SK-N-SH treated with all-trans-retinoic acid at 6 μM for 48 hours (cell line): Measurements from ENCODE around the gene COL7A1.

Experiments used
- ATAC-seq: fragments of 200-7000 bp; cut with Tn5 transposase; 3 replicates; pipeline ENCODE4 v1.9.1; 2020; ENCODE audit warnings: mild to moderate bottlenecking, moderate library complexity
- ARNTL ChIP-seq: fragments of 450-650 bp; formaldehyde crosslinking; IDR thresholded peaks from 2 replicates; pipeline ENCODE4 v1.5.0; 2020; ENCODE audit warnings: low read depth, mild to moderate bottlenecking, moderate library complexity, borderline replicate concordance
- BACH2 ChIP-seq: fragments of 250-450 bp; sonication (Bioruptor Pico); IDR thresholded peaks from 2 replicates; pipeline ENCODE4 v1.9.0; 2021; ENCODE audit warnings: mild to moderate bottlenecking, borderline replicate concordance
- CSDC2 ChIP-seq: fragments of 250-450 bp; sonication (Bioruptor Pico); IDR thresholded peaks from 2 replicates; pipeline ENCODE4 v1.5.0; 2020; ENCODE audit warnings: mild to moderate bottlenecking, moderate library complexity
- GLIS3 ChIP-seq: fragments of 250-450 bp; sonication (Bioruptor Pico); IDR thresholded peaks from 2 replicates; pipeline ENCODE4 v1.5.0; 2020; ENCODE audit warnings: mild to moderate bottlenecking, moderate library complexity
- ISL1 ChIP-seq: fragments of 250-450 bp; sonication (Bioruptor Pico); IDR thresholded peaks from 2 replicates; pipeline ENCODE4 v2.1.2; 2022; ENCODE audit warnings: mild to moderate bottlenecking, moderate library complexity
- OSR1 ChIP-seq: fragments of 250-450 bp; sonication (Bioruptor Pico); IDR thresholded peaks from 2 replicates; pipeline ENCODE4 v1.8.0; 2022; ENCODE audit warnings: moderate library complexity, mild to moderate bottlenecking, inconsistent platforms
- PPARA ChIP-seq: fragments of 250-450 bp; sonication (Bioruptor Pico); IDR thresholded peaks from 2 replicates; pipeline ENCODE4 v1.5.0; 2020; ENCODE audit warnings: mild to moderate bottlenecking, borderline replicate concordance
- RARB ChIP-seq: fragments of 250-450 bp; sonication (Bioruptor Pico); IDR thresholded peaks from 2 replicates; pipeline ENCODE4 v1.8.0; 2021; ENCODE audit warnings: mild to moderate bottlenecking, moderate library complexity
- SNAI2 ChIP-seq: fragments of 250-450 bp; sonication (Bioruptor Pico); IDR thresholded peaks from 2 replicates; pipeline ENCODE4 v1.5.0; 2020; ENCODE audit warnings: mild to moderate bottlenecking, moderate library complexity
- TCF4 ChIP-seq: fragments of 250-450 bp; sonication (Bioruptor Pico); IDR thresholded peaks from 2 replicates; pipeline ENCODE4 v1.8.0; 2021; ENCODE audit warnings: mild to moderate bottlenecking, moderate library complexity, borderline replicate concordance
- TOX ChIP-seq: fragments of 250-450 bp; sonication (Bioruptor Pico); IDR thresholded peaks from 2 replicates; pipeline ENCODE4 v1.8.0; 2021; ENCODE audit warnings: mild to moderate bottlenecking, moderate library complexity, borderline replicate concordance
- ZC3H10 ChIP-seq: fragments of 250-450 bp; sonication (Bioruptor Pico); IDR thresholded peaks from 2 replicates; pipeline ENCODE4 v1.5.1; 2021; ENCODE audit warnings: mild to moderate bottlenecking, moderate library complexity
- ZFP30 ChIP-seq: fragments of 450-650 bp; formaldehyde crosslinking; IDR thresholded peaks from 2 replicates; pipeline ENCODE4 v1.5.0; 2022; ENCODE audit warnings: mild to moderate bottlenecking, moderate library complexity
- ZNF565 ChIP-seq: fragments of 450-650 bp; formaldehyde crosslinking; conservative IDR thresholded peaks from 2 replicates; pipeline ENCODE4 v1.5.0; 2020; ENCODE audit warnings: low read depth, mild to moderate bottlenecking, moderate library complexity
- ZNF8 ChIP-seq: fragments of 450-650 bp; formaldehyde crosslinking; IDR thresholded peaks from 2 replicates; pipeline ENCODE4 v1.5.0; 2020; ENCODE audit warnings: mild to moderate bottlenecking, moderate library complexity
- TF ChIP-seq, protein P1 (sequence below): fragments of 250-450 bp; sonication (Bioruptor Pico); IDR thresholded peaks from 2 replicates; pipeline ENCODE4 v1.8.0; 2020; ENCODE audit warnings: mild to moderate bottlenecking, moderate library complexity, borderline replicate concordance
- TF ChIP-seq, protein P2 (sequence below): fragments of 250-450 bp; sonication (Bioruptor Pico); IDR thresholded peaks from 2 replicates; pipeline ENCODE4 v1.8.0; 2021; ENCODE audit warnings: low read depth, mild to moderate bottlenecking, moderate library complexity, borderline replicate concordance
- TF ChIP-seq, protein P3 (sequence below): fragments of 250-450 bp; sonication (Bioruptor Pico); IDR thresholded peaks from 2 replicates; pipeline ENCODE4 v1.5.1; 2021; ENCODE audit warnings: mild to moderate bottlenecking, moderate library complexity
- TF ChIP-seq, protein P4 (sequence below): fragments of 250-450 bp; sonication (Bioruptor Pico); IDR thresholded peaks from 2 replicates; pipeline ENCODE4 v1.5.0; 2020; ENCODE audit warnings: mild to moderate bottlenecking, moderate library complexity
- TF ChIP-seq, protein P5 (sequence below): fragments of 250-450 bp; sonication (Bioruptor Pico); IDR thresholded peaks from 2 replicates; pipeline ENCODE4 v1.5.1; 2020; ENCODE audit warnings: low read depth, mild to moderate bottlenecking, moderate library complexity

COL7A1 gene

DNA sequence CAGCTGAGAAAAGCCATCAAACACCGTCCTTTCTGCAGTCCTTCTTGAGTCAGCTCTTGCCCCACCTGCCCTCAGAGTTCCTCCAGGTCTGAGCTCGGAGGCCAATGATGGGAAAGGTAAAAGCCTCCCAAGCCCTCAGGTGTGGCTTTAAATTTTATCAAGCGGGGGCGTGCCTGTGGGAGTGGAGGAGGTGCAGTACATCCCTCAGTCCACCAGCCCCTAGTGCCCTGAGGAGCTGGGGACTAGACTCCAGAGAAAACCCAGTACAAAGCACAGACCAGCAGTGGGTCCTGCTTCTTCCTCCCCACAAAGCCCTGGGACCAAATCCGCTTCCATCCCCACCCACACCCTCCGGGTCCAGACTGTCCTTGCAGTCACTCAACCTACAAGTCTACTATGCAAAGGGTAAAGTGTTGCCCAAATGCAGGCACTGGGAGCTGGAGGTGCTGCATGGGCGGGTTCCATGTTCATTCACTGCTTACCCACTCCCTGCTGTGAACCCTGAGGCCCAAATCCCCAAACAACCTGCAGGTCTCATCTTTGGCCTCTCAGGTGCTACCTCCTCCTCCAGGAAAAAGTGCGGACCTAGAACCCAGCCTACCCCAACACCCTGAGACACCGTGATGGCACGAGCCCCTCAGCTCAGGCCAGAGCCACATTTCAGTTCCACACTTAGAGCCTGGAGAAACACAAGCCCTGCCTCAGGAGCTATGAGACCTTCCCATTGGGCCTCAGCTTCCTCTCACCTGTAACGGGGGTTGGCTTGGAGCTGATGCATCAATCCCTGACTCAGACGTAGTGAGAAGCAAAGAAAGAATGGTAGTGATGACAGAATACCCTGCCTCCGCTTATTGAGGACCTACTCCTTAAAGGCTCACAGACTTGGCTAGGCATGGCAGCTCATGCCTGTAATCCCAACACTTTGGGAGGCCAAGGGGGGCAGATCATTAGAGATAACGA, 41.0 kb downstream of the COL7A1 start:
- no peak for TF ChIP-seq ZNF565 (CRISPR knock-in tag)
- TF ChIP-seq, protein P1, sequence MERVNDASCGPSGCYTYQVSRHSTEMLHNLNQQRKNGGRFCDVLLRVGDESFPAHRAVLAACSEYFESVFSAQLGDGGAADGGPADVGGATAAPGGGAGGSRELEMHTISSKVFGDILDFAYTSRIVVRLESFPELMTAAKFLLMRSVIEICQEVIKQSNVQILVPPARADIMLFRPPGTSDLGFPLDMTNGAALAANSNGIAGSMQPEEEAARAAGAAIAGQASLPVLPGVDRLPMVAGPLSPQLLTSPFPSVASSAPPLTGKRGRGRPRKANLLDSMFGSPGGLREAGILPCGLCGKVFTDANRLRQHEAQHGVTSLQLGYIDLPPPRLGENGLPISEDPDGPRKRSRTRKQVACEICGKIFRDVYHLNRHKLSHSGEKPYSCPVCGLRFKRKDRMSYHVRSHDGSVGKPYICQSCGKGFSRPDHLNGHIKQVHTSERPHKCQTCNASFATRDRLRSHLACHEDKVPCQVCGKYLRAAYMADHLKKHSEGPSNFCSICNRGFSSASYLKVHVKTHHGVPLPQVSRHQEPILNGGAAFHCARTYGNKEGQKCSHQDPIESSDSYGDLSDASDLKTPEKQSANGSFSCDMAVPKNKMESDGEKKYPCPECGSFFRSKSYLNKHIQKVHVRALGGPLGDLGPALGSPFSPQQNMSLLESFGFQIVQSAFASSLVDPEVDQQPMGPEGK = no peak
- no peak for ATAC-seq

DNA sequence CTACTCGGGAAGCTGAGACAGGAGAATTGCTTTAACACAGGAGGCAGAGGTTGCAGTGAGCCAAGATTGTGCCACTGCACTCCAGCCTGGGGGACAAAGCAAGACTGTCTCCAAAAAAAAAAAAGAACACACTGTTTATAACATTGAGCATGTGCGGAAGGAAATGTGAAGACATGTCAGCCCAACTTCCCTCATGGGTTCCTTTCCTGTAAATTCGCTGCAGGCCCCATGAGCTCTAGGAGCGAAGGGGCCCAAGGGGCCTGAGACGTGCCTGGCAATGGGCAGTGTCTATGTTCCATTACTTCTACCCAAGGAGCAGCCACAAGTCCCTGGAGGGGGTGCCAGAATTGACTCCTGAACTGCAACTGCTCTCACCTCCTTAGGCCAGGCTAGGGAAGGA, 41.8 kb downstream of the COL7A1 start:
- TF ChIP-seq ZNF565 (CRISPR knock-in tag) = no peak
- no peak for TF ChIP-seq SNAI2 (CRISPR knock-in tag)
- no peak for TF ChIP-seq BACH2 (CRISPR knock-in tag)
- no peak for TF ChIP-seq ZFP30 (CRISPR knock-in tag)
- no peak for TF ChIP-seq TCF4 (CRISPR knock-in tag)
- TF ChIP-seq, protein P1 = no peak
- TF ChIP-seq, protein P2, sequence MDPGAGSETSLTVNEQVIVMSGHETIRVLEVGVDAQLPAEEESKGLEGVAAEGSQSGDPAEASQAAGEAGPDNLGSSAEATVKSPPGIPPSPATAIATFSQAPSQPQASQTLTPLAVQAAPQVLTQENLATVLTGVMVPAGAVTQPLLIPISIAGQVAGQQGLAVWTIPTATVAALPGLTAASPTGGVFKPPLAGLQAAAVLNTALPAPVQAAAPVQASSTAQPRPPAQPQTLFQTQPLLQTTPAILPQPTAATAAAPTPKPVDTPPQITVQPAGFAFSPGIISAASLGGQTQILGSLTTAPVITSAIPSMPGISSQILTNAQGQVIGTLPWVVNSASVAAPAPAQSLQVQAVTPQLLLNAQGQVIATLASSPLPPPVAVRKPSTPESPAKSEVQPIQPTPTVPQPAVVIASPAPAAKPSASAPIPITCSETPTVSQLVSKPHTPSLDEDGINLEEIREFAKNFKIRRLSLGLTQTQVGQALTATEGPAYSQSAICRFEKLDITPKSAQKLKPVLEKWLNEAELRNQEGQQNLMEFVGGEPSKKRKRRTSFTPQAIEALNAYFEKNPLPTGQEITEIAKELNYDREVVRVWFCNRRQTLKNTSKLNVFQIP (CRISPR knock-in tag) = no peak
- TF ChIP-seq, protein P3, sequence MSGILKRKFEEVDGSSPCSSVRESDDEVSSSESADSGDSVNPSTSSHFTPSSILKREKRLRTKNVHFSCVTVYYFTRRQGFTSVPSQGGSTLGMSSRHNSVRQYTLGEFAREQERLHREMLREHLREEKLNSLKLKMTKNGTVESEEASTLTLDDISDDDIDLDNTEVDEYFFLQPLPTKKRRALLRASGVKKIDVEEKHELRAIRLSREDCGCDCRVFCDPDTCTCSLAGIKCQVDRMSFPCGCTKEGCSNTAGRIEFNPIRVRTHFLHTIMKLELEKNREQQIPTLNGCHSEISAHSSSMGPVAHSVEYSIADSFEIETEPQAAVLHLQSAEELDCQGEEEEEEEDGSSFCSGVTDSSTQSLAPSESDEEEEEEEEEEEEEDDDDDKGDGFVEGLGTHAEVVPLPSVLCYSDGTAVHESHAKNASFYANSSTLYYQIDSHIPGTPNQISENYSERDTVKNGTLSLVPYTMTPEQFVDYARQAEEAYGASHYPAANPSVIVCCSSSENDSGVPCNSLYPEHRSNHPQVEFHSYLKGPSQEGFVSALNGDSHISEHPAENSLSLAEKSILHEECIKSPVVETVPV (CRISPR knock-in tag) = no peak
- no peak for TF ChIP-seq ARNTL (CRISPR knock-in tag)
- TF ChIP-seq, protein P4, sequence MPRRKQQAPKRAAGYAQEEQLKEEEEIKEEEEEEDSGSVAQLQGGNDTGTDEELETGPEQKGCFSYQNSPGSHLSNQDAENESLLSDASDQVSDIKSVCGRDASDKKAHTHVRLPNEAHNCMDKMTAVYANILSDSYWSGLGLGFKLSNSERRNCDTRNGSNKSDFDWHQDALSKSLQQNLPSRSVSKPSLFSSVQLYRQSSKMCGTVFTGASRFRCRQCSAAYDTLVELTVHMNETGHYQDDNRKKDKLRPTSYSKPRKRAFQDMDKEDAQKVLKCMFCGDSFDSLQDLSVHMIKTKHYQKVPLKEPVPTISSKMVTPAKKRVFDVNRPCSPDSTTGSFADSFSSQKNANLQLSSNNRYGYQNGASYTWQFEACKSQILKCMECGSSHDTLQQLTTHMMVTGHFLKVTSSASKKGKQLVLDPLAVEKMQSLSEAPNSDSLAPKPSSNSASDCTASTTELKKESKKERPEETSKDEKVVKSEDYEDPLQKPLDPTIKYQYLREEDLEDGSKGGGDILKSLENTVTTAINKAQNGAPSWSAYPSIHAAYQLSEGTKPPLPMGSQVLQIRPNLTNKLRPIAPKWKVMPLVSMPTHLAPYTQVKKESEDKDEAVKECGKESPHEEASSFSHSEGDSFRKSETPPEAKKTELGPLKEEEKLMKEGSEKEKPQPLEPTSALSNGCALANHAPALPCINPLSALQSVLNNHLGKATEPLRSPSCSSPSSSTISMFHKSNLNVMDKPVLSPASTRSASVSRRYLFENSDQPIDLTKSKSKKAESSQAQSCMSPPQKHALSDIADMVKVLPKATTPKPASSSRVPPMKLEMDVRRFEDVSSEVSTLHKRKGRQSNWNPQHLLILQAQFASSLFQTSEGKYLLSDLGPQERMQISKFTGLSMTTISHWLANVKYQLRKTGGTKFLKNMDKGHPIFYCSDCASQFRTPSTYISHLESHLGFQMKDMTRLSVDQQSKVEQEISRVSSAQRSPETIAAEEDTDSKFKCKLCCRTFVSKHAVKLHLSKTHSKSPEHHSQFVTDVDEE (CRISPR knock-in tag) = no peak
- no peak for TF ChIP-seq ZNF8 (CRISPR knock-in tag)
- no peak for TF ChIP-seq ISL1 (CRISPR knock-in tag)
- TF ChIP-seq RARB (CRISPR knock-in tag) = no peak
- no peak for TF ChIP-seq CSDC2 (CRISPR knock-in tag)
- no peak for TF ChIP-seq PPARA
- no peak for TF ChIP-seq ZC3H10 (CRISPR knock-in tag)
- no peak for TF ChIP-seq GLIS3 (CRISPR knock-in tag)
- no peak for ATAC-seq

DNA sequence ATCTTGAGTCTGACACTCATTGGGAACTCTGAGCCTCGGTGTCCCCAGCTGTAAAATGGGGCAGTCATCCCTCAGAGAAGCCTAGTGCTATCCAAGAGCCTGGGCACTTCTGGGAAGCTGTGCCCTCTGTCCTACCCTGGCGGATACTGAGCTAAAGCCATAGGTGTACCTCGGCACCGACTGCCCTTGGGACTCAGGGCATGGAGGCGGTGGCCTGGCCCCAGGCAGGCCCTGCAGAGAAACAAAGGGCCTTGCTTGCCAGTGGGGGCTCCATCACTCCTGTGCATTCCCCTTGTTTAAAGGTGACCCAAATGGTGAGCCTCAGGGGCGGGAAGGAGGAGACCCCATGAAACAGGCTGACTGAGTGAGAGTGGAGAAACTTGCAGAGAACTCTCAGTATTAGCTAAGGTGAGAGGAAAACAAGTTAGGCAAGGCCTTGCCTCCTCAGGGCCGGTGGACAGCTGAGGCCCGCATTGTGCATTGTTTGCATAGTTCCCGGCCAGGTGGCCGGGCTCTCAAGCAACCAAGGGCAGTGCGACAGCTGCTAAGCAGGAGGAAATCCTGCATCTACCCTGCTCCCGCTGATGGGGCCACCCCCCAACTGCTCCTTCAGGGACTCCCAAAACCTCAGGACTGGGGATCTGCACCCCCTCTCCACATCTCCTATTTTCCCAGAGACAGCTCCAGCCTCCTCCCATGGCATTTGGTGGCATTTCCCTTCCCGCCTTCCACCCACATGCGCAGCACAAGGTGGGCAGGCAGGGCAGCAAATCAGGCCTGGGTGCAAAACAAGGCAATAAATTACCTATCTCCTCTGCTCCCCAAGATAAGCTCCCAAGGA, 42.8 kb downstream of the COL7A1 start:
- ATAC-seq = no peak
- TF ChIP-seq, protein P5, sequence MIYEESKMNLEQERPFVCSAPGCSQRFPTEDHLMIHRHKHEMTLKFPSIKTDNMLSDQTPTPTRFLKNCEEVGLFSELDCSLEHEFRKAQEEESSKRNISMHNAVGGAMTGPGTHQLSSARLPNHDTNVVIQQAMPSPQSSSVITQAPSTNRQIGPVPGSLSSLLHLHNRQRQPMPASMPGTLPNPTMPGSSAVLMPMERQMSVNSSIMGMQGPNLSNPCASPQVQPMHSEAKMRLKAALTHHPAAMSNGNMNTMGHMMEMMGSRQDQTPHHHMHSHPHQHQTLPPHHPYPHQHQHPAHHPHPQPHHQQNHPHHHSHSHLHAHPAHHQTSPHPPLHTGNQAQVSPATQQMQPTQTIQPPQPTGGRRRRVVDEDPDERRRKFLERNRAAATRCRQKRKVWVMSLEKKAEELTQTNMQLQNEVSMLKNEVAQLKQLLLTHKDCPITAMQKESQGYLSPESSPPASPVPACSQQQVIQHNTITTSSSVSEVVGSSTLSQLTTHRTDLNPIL = no peak
- TF ChIP-seq GLIS3 (CRISPR knock-in tag) (no peak), ZFP30 (CRISPR knock-in tag) (no peak), ZNF8 (CRISPR knock-in tag) (no peak), CSDC2 (CRISPR knock-in tag) (no peak), SNAI2 (CRISPR knock-in tag) (no peak), TCF4 (CRISPR knock-in tag) (no peak), OSR1 (CRISPR knock-in tag) (no peak), TOX (no peak), ZNF565 (CRISPR knock-in tag) (no peak), RARB (CRISPR knock-in tag) (no peak)
- TF ChIP-seq, protein P3 (CRISPR knock-in tag) = no peak
